K562 (cell line): Measurements from ENCODE around the gene TRIM14. TPM values are rescaled to one million over a fixed set of nuclear protein-coding genes. Genes with fewer than 3 reads are reported as not detected.

Experiments used
- ATAC-seq: fragments of 200-7000 bp; cut with Tn5 transposase; 3 replicates; pipeline ENCODE4 v1.9.1; 2020; ENCODE audit warnings: moderate library complexity
- BruUV-seq: library from RNA; stranded (reverse); fragments of 400-500 nt; replicated peaks from 2 replicates; lab custom pipeline; 2021; lab: Mats Ljungman, UMichigan
- CTCF ChIA-PET: fragments of 300-600 bp; formaldehyde crosslinking; extraction: SDS; loops from one replicate; lab custom pipeline; 2021; ENCODE audit warnings: low intra/inter-chr PET ratio; lab: Yijun Ruan, JAX
- POLR2A ChIA-PET: fragments of 300-600, 350-650 bp; sonication (Branson Sonifier 250); formaldehyde crosslinking; extraction: SDS; loops from one replicate; lab custom pipeline; 2021; ENCODE audit warnings: antibody characterized with exemption, inconsistent platforms; lab: Yijun Ruan, JAX
- DNase-seq, 4 experiments: peaks; one replicate each; pipeline versions ENCODE4 v3.0.0 to v3.0.0-alpha.2; 2011 to 2018; ENCODE audit warnings: low spot score in 3 of 4, mixed read lengths in 3 of 4; ENCODE audit errors: extremely low read depth in 1 of 4
- FAIRE-seq: peaks from 2 replicates; lab custom pipeline; 2011; peaks lifted over from hg19 to GRCh38; lab: Jason Lieb, UNC
- H2AFZ ChIP-seq: 2 replicates; pipeline ENCODE4 v1.6.0; 2011; ENCODE audit warnings: low read depth, low read length, control low read depth, inconsistent platforms
- H3K27ac ChIP-seq: fragments of 200-600 bp; 3 replicates; pipeline ENCODE4 v1.8.0; 2011; ENCODE audit warnings: low read depth, mild to moderate bottlenecking, control low read depth, inconsistent platforms, low read length, moderate library complexity, mixed read lengths; ENCODE audit errors: extremely low read depth
- H3K27me3 ChIP-seq, 2 experiments: fragments of 300-600 bp in 1 of 2; 2 replicates in 1 of 2; 3 replicates in 1 of 2; pipeline versions ENCODE4 v1.6.0 to v1.8.0; 2011; ENCODE audit warnings: inconsistent platforms in 2 of 2, low read length in 2 of 2, mild to moderate bottlenecking in 1 of 2, mixed read lengths in 1 of 2, moderate library complexity in 1 of 2; ENCODE audit not compliant: control insufficient read depth in 2 of 2, insufficient read depth in 2 of 2
- H3K36me3 ChIP-seq: fragments of 300-600 bp; 3 replicates; pipeline ENCODE4 v1.8.0; 2011; ENCODE audit warnings: mild to moderate bottlenecking, low read length, inconsistent platforms; ENCODE audit not compliant: control insufficient read depth, insufficient read depth
- H3K4me1 ChIP-seq, 2 experiments: fragments of 200-600 bp in 1 of 2; replicated peaks in 1 of 2; 2 replicates in 1 of 2; 3 replicates in 1 of 2; pipeline versions ENCODE4 v1.5.1 to v1.8.0; 2011; ENCODE audit warnings: inconsistent platforms in 2 of 2, low read length in 2 of 2, mild to moderate bottlenecking in 1 of 2, mixed read lengths in 1 of 2, moderate library complexity in 1 of 2; ENCODE audit not compliant: control insufficient read depth in 2 of 2, insufficient read depth in 2 of 2
- H3K4me2 ChIP-seq: 2 replicates; pipeline ENCODE4 v1.6.1; 2011; ENCODE audit warnings: low read length, control low read depth, inconsistent platforms, mixed read lengths; ENCODE audit not compliant: insufficient read depth
- H3K4me3 ChIP-seq: fragments of 200-600 bp; sonication (generic), shearing (Covaris generic); 2 replicates; pipeline ENCODE4 v1.5.1; 2016; ENCODE audit warnings: control low read depth, inconsistent platforms
- H3K79me2 ChIP-seq: fragments of 200-600 bp; 3 replicates; pipeline ENCODE4 v1.8.0; 2011; ENCODE audit warnings: low read length, inconsistent platforms; ENCODE audit not compliant: control insufficient read depth, insufficient read depth
- H3K9ac ChIP-seq, 2 experiments: 2 replicates each; pipeline versions ENCODE4 v1.6.0 to v1.6.1; 2011; ENCODE audit warnings: low read depth in 2 of 2, low read length in 2 of 2, control low read depth in 1 of 2, inconsistent platforms in 1 of 2, mild to moderate bottlenecking in 1 of 2, mixed read lengths in 1 of 2; ENCODE audit not compliant: insufficient read depth in 1 of 2
- H3K9me1 ChIP-seq: one replicate; pipeline ENCODE4 v1.6.0; 2011; ENCODE audit warnings: inconsistent platforms, mild to moderate bottlenecking, low read length, moderate library complexity; ENCODE audit not compliant: control insufficient read depth, insufficient read depth
- H3K9me3 ChIP-seq: replicated peaks from 2 replicates; pipeline ENCODE4 v1.5.1; 2011; ENCODE audit warnings: low read depth, low read length, inconsistent platforms; ENCODE audit not compliant: control insufficient read depth, insufficient read depth
- H4K20me1 ChIP-seq: replicated peaks from 2 replicates; pipeline ENCODE4 v1.6.1; 2011; ENCODE audit warnings: low read length, inconsistent platforms, mixed read lengths; ENCODE audit not compliant: control insufficient read depth, insufficient read depth
- CBFA2T3 ChIP-seq: fragments of 450-650 bp; IDR thresholded peaks from 2 replicates; pipeline ENCODE4 v1.6.1; 2017
- CGGBP1 ChIP-seq: fragments of 250-450 bp; sonication (Bioruptor Pico); IDR thresholded peaks from 2 replicates; pipeline ENCODE4 v1.9.0; 2021; ENCODE audit warnings: mild to moderate bottlenecking
- DNMT1 ChIP-seq: fragments of 450-650 bp; IDR thresholded peaks from 2 replicates; pipeline ENCODE4 v1.6.1; 2016; ENCODE audit warnings: antibody characterized with exemption, mild to moderate bottlenecking
- ELK3 ChIP-seq: fragments of 450-650 bp; formaldehyde crosslinking; IDR thresholded peaks from 2 replicates; pipeline ENCODE4 v1.4.0; 2020; ENCODE audit warnings: mild to moderate bottlenecking
- FOSL1 ChIP-seq: fragments of 200-800 bp; sonication (Bioruptor generic); conservative IDR thresholded peaks from 2 replicates; pipeline ENCODE4 v1.6.1; 2016; ENCODE audit warnings: missing genetic modification characterization, missing compliant biosample characterization
- FOXP1 ChIP-seq: sonication (generic); formaldehyde crosslinking; IDR thresholded peaks from 2 replicates; pipeline ENCODE4 v1.8.0; 2022; ENCODE audit warnings: mild to moderate bottlenecking, missing genetic modification reagents
- NR3C1 ChIP-seq: sonication (generic); formaldehyde crosslinking; IDR thresholded peaks from 2 replicates; pipeline ENCODE4 v1.8.1; 2022; ENCODE audit warnings: missing genetic modification reagents
- NUFIP1 ChIP-seq: fragments of 450-650 bp; IDR thresholded peaks from 2 replicates; pipeline ENCODE4 v1.6.1; 2018; ENCODE audit not compliant: partially characterized antibody
- SNRNP70 ChIP-seq: fragments of 200-400 bp; formaldehyde crosslinking; optimal IDR thresholded peaks from 2 replicates; pipeline ENCODE3; 2017; ENCODE audit warnings: low read depth, low read length
- ZBTB33 ChIP-seq: sonication (generic); formaldehyde crosslinking; IDR thresholded peaks from 2 replicates; pipeline ENCODE4 v1.8.1; 2023; ENCODE audit warnings: mild to moderate bottlenecking, missing genetic modification reagents
- ZNF184 ChIP-seq: sonication (generic); formaldehyde crosslinking; IDR thresholded peaks from 2 replicates; pipeline ENCODE4 v1.5.0; 2020; ENCODE audit warnings: missing genetic modification reagents
- ZNF282 ChIP-seq: sonication (generic); formaldehyde crosslinking; IDR thresholded peaks from 2 replicates; pipeline ENCODE4 v1.8.1; 2023; ENCODE audit warnings: missing genetic modification reagents
- WGBS: fragments of 100-300 bp; shearing (Covaris generic); methylation state at CpG from one replicate; pipeline ENCODE4 v1.1.6; 2016; ENCODE audit warnings: low coverage, mixed read lengths; ENCODE audit not compliant: insufficient coverage; ENCODE audit errors: missing lambda C conversion rate; 5-methylcytosine and 5-hydroxymethylcytosine counted together
- in situ Hi-C: fragments of 300-500 bp; cut with MboI; formaldehyde crosslinking; loops from 4 replicates; pipeline ENCODE4 v1.15.0; 2018; ENCODE audit warnings: inconsistent platforms, mixed read lengths
- intact Hi-C: fragments of 100-400 bp; cut with micrococcal nuclease; formaldehyde crosslinking; loops from 2 replicates; pipeline ENCODE4 v1.14.2; 2022
- polyA plus RNA-seq, 8 experiments: library from polyadenylated mRNA; depleted of rRNA in 4 of 8; stranded (reverse) in 5 of 8; unstranded in 3 of 8; fragments of >200 nt; fragmentation: Nextera tagmentation in 2 of 8; fragmentation: Illumina TruSeq in 1 of 8; extraction: Ambion mirVana in 2 of 8; extraction: Trizol in 1 of 8; gene quantifications; 2 replicates each; pipeline versions ENCODE4 v1.2.1 to v1.2.3, GENCODE V29; 2011 to 2014; ENCODE audit warnings: inconsistent platforms in 1 of 8, missing spikeins in 1 of 8
- total RNA-seq, 7 experiments: library from RNA; depleted of rRNA in 6 of 7; stranded (reverse); fragments of >200 nt in 6 of 7; fragmentation: Illumina TruSeq in 2 of 7; extraction: Trizol in 2 of 7; gene quantifications; 2 replicates each; pipeline versions ENCODE4 v1.2.1 to v1.2.3, GENCODE V29; 2011 to 2021; ENCODE audit warnings: low replicate concordance in 1 of 7

The TRIM14 gene
- total and polyA plus RNA-seq, 9 of the 15 experiments (the other 6 are each of a cell fraction or from before 2014, with no cell fraction given) = 7.6 to 41.0 (median 17.9) TPM

DNA sequence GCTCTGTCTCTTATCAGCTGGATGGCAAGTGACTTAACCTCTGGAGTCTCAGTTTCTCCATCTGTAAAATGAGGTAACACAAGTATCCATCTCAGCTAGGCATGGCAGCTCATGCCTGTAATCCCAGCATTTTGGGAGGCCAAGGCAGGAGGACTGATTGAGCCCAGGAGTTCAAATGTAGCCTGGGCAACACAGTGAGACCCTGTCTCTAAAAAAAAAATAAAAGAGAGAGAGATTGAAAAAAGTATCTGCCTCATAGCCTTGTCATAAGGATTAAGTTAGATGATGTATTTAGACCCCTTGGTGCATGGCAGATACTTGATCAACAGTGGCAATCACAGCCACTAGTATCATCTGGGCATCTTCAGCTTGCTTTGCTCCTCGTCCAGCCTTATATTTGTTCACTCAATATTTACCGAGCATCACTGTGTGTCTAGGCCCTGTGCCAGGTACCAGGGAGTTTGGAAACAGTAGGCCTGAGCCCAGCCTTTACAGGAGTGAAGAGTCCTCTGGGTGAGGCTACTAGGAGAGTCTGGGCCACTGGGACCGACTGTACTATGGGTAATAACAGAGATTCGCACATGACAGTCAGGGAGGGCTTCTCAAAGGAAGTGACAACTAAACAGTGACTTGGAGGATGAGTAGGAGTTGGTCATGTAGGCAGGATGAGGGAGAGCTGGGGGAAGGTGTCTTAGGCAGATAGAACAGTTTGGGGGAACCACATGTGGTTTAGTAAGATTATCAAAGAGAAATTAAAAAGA is 39.2 kb upstream of the TRIM14 start:
- Histone ChIP-seq H3K9me1 (peaks cover 6% of the 10 kb centered on the region), H3K9ac (no peak overlapping the region), H3K9me3 (no peaks in the 10 kb centered on the region), H3K4me2 (no peak overlapping the region), H2AFZ (no peak overlapping the region), H4K20me1 (peaks cover 22% of the 10 kb centered on the region), H3K4me1 (peaks cover 10 to 17% of the 10 kb centered on the region in 2 experiments; a peak in 4 of 5 replicates), H3K4me3 (no peak overlapping the region), H3K36me3 (peaks cover 35% of the 10 kb centered on the region), H3K79me2 (peaks cover 13% of the 10 kb centered on the region; the same call in 2 of the 3 replicates), H3K27ac (no peak overlapping the region), H3K27me3 (no peaks in the 10 kb centered on the region)
- no TSS peak for BruUV-seq
- no peak for ATAC-seq
- 68% methylated on average over 4 of the region's 4 CpGs for WGBS
- intact Hi-C loops (no loop called here), in situ Hi-C loops (no loop called here)
- no peak for FAIRE-seq
- ChIA-PET CTCF (no interaction called here), POLR2A (interaction anchor here (0.8 to 1.2 kb wide), 2 partner anchors 9 to 15 kb away, joined by 3 read pairs; no protein-coding TSS in a partner anchor)
- DNase-seq = no peak
- TF ChIP-seq NR3C1 (CRISPR knock-in tag) = no peak
- TF ChIP-seq FOSL1 (tag) = no peak
- TF ChIP-seq CBFA2T3 = peak; percentile 45
- no peak for TF ChIP-seq DNMT1

DNA sequence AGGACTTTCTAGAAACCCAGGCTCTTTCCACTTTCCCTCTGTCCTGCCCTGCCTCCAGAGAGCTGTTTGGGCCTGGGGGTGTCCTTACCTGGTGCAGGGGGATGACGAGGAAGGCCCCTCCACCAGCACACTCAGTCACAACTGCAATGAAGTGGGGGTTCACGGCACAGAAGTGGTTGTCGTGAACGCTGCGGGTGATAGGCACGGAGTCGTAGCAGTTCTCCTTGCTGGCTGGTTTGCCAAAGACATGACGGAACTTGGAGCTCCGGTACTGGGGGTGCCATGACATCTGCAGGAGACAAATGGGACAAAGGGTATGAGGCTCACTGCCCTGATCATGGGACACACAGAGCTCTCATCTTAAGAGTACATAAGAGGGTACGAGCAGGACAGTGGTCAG is 38.4 kb upstream of the TRIM14 start:
- DNase-seq = no peak
- Histone ChIP-seq H2AFZ (no peak overlapping the region), H3K4me2 (no peak overlapping the region), H3K27ac (no peak overlapping the region), H4K20me1 (peaks cover 22% of the 10 kb centered on the region), H3K9me3 (no peaks in the 10 kb centered on the region), H3K4me3 (no peak overlapping the region), H3K4me1 (peaks cover 10 to 17% of the 10 kb centered on the region in 2 experiments; a peak in 4 of 5 replicates), H3K9ac (no peak overlapping the region), H3K36me3 (peaks cover 40% of the 10 kb centered on the region), H3K79me2 (peaks cover 13% of the 10 kb centered on the region; the same call in 2 of the 3 replicates), H3K9me1 (peaks cover 6% of the 10 kb centered on the region), H3K27me3 (no peaks in the 10 kb centered on the region)
- 93% methylated on average over 10 of the region's 10 CpGs for WGBS
- no peak for ATAC-seq
- in situ Hi-C loops = no loop called here
- BruUV-seq = no TSS peak
- ChIA-PET CTCF (no interaction called here), POLR2A (interaction anchor here (0.6 to 1.2 kb wide), 3 partner anchors 8 to 347 kb away, joined by 3 to 4 read pairs (median 3); no protein-coding TSS in a partner anchor)
- intact Hi-C loops = no loop called here
- FAIRE-seq = no peak
- no peak for TF ChIP-seq SNRNP70
- TF ChIP-seq ZBTB33 (CRISPR knock-in tag) = no peak
- no peak for TF ChIP-seq NUFIP1
- TF ChIP-seq ZNF184 (CRISPR knock-in tag) = no peak
- no peak for TF ChIP-seq ZNF282 (CRISPR knock-in tag)
- no peak for TF ChIP-seq CGGBP1 (CRISPR knock-in tag)
- TF ChIP-seq ELK3 (CRISPR knock-in tag) = no peak
- TF ChIP-seq FOXP1 (CRISPR knock-in tag) = no peak
